Mucosa of descending colon (tissue), 3 donors: Measurements from ENCODE around the gene PTK7. TPM values are rescaled to one million over a fixed set of nuclear protein-coding genes. Genes with fewer than 3 reads are reported as not detected.

Experiments used
- ATAC-seq: fragments of 200-7000 bp; cut with Tn5 transposase; one replicate; pipeline ENCODE4 v1.9.1; 2020; ENCODE audit warnings: mild to moderate bottlenecking, moderate library complexity
- DNase-seq, 3 donors: peaks; one replicate each; pipeline ENCODE4 v3.0.0-alpha.2; 2020
- H3K36me3 ChIP-seq: fragments of 200-600 bp; one replicate; pipeline ENCODE4 v1.8.0; 2021; ENCODE audit warnings: low read depth, mild to moderate bottlenecking
- H3K4me1 ChIP-seq: fragments of 200-600 bp; one replicate; pipeline ENCODE4 v1.8.0; 2021; ENCODE audit warnings: low read depth, mild to moderate bottlenecking
- H3K4me3 ChIP-seq: fragments of 200-600 bp; one replicate; pipeline ENCODE4 v1.8.0; 2021; ENCODE audit warnings: mild to moderate bottlenecking
- H3K9me3 ChIP-seq: fragments of 200-600 bp; one replicate; pipeline ENCODE4 v1.8.0; 2021; ENCODE audit warnings: mild to moderate bottlenecking
- intact Hi-C, 2 donors: fragments of 100-400 bp; cut with DNase I in 1 of 2; cut with micrococcal nuclease in 1 of 2; formaldehyde crosslinking; loops; one replicate each; pipeline versions ENCODE4 v1.11.0 to v1.11.1; 2022; cut with DNase I, micrococcal nuclease
- total RNA-seq, 3 donors: library from RNA; stranded (reverse); fragmentation: NEBNext Ultra II Directional in 2 of 3; extraction: Animal tissue kit (Norgen Biotek cat#: 25700) in 2 of 3; gene quantifications; one replicate each; pipeline versions ENCODE4 v1.2.1 to v1.2.4, GENCODE V29; 2021 to 2023
- TF ChIP-seq, protein P1 (sequence below): fragments of 200-600 bp; IDR thresholded peaks from one replicate; pipeline ENCODE4 v1.8.0; 2022; ENCODE audit warnings: antibody characterized with exemption, mild to moderate bottlenecking
- donor health status: DM: no; HTN: no; CAD: no; lungs with moderate emphysema.
- donor health status: DM: no; HTN: no; CAD: no.
- donor health status: DM: no; HTN: yes; CAD: no.

Gene PTK7
- total RNA-seq, 3 donors from 2014 or later: 8.3 to 12.9 (median 9.4) TPM

DNA sequence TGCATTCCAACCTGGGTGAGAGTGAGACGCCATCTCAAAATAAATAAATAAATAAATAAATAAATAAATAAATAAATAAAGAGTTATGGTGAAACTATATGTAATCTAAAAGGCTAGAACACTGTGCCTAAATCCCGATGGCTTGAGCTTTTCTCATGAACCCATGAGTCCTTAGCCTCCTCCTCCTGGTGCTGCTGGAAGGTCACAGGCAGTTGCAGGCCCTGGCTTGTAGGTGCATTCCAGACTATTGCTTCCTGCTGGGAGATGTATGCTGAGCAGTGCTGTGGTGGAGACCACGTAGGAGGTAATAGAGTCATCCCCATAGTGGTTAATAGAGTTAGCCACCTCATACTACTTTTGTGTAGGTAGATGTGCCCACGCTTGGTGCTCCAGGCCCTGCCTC lies 12.5 kb downstream of the PTK7 start:
- no peak for ATAC-seq
- no peaks in the 10 kb centered on the region for H3K36me3 ChIP-seq
- no peak for DNase-seq
- H3K4me3 ChIP-seq: no peak overlapping the region
- no peaks in the 10 kb centered on the region for H3K9me3 ChIP-seq
- intact Hi-C loops: no loop called here
- H3K4me1 ChIP-seq: no peaks in the 10 kb centered on the region
- TF ChIP-seq, protein P1, sequence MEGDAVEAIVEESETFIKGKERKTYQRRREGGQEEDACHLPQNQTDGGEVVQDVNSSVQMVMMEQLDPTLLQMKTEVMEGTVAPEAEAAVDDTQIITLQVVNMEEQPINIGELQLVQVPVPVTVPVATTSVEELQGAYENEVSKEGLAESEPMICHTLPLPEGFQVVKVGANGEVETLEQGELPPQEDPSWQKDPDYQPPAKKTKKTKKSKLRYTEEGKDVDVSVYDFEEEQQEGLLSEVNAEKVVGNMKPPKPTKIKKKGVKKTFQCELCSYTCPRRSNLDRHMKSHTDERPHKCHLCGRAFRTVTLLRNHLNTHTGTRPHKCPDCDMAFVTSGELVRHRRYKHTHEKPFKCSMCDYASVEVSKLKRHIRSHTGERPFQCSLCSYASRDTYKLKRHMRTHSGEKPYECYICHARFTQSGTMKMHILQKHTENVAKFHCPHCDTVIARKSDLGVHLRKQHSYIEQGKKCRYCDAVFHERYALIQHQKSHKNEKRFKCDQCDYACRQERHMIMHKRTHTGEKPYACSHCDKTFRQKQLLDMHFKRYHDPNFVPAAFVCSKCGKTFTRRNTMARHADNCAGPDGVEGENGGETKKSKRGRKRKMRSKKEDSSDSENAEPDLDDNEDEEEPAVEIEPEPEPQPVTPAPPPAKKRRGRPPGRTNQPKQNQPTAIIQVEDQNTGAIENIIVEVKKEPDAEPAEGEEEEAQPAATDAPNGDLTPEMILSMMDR: no peak

DNA sequence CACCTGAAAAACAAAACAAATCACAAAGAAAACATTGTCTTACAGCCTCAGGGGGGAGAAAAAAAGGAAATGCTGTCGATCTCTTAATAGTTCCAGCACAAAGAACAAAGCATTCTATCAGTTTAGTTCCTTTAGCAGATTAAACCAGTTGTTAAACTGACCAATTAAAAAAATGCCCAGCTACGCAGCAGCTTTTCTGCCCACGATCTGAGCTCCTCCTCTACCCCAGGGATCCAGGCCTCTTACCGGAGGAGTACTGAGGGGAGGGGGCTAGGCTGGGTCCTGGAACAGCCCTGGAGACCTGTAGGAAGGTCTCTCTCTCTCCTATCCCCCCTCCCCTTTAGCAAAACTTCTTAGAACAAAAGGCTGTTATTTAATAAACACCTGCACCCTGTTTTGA lies 13.4 kb downstream of the PTK7 start:
- no peaks in the 10 kb centered on the region for H3K36me3 ChIP-seq
- H3K9me3 ChIP-seq: no peaks in the 10 kb centered on the region
- no peak overlapping the region for H3K4me3 ChIP-seq
- ATAC-seq (no peak), DNase-seq (no peak)
- H3K4me1 ChIP-seq: no peaks in the 10 kb centered on the region
- TF ChIP-seq, protein P1: no peak
- intact Hi-C loops: no loop called here

DNA sequence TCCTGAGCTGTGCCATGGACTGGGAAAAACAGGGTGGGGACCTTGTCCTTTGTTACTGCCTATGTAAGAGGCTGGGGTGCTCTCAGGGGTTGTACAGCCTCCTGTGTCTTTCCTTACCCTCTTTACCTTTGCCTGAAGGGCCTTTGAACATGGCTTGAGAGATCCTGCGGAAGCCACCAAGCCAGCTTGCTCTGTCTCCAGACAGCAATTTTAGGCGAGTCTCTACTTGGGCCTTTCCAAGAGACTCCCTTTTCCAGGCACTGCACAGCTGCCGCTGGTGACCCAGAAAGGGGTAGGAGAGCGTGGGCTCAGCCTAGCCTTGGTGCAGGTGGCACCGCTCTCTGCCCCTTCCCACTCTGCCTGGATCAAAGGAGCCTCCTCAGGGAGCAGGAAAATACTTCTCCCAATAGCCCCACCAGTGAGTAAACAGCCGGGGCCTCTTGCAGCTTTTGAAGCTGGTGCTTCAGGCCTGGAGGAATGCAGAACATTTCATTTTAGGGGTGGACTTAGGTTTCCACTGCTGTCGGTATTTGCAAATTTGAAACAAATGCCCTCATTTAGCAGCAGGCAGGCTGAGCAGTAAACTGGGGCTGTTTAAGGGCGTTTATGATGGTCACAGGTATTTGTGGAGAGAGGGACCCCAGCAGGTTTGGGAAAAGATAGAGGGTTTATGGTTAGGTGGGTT lies 13.9 kb downstream of the PTK7 start:
- no peaks in the 10 kb centered on the region for H3K9me3 ChIP-seq
- intact Hi-C loops: no loop called here
- ATAC-seq: peak; percentile 27

DNA sequence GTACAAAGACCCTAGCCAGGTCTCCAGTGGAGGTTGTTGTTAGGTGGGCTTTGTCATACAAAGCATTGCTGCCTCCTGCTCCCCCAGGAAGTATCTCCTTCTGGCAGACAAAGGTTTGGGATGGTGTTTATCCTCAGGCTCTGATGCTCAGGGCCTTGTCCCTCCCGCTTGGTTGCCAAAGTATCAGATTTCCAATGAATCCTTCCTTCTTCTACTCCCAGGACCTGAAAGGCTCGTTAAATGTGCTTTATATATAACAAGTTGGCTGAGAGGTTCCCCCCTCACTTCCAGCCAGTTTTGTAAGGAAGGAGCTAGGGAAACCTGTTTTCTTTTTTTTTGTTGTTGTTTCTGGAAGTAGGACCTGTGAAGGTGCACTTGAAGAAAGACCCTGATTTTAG lies 14.4 kb downstream of the PTK7 start:
- Histone ChIP-seq H3K36me3 (no peaks in the 10 kb centered on the region), H3K9me3 (no peaks in the 10 kb centered on the region), H3K4me3 (no peak overlapping the region), H3K4me1 (no peaks in the 10 kb centered on the region)
- ATAC-seq: no peak
- intact Hi-C loops: no loop called here
- TF ChIP-seq, protein P1: no peak
- DNase-seq: no peak

More for the DNA sequence above, 13.9 kb downstream of the PTK7 start:
- Histone ChIP-seq H3K4me1 (no peaks in the 10 kb centered on the region), H3K36me3 (no peaks in the 10 kb centered on the region), H3K4me3 (no peak overlapping the region)
- DNase-seq: no peak
- TF ChIP-seq, protein P1: no peak

DNA sequence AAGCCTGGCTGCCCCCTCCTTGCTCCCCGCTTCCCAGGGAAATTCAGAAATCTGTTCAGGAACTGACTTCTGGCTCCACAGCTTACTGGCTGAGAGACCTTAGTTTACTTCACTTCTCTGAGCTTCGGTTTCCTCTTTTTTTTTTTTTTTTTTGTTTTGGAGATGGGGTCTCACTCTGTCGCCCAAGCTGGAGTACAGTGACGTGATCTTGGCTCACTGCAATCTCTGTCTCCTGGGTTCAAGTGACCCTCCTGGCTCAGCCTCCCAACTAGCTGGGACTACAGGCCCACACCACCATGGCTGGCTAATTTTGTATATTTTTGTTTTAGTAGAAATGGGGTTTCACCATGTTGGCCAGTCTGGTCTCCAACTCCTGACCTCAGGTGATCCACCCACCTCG lies 14.9 kb downstream of the PTK7 start:
- DNase-seq: no peak
- H3K4me1 ChIP-seq: peaks cover 1% of the 10 kb centered on the region
- no peak for ATAC-seq
- no peaks in the 10 kb centered on the region for H3K36me3 ChIP-seq
- no peak overlapping the region for H3K4me3 ChIP-seq
- intact Hi-C loops: no loop called here
- TF ChIP-seq, protein P1: no peak
- H3K9me3 ChIP-seq: no peaks in the 10 kb centered on the region
